ENCODE data around the gene DCDC2C. TPM values are rescaled to one million over a fixed set of nuclear protein-coding genes. Genes with fewer than 3 reads are reported as not detected.

Gene DCDC2C
- total RNA-seq, 1 experiment from 2014 or later: not detected

DNA sequence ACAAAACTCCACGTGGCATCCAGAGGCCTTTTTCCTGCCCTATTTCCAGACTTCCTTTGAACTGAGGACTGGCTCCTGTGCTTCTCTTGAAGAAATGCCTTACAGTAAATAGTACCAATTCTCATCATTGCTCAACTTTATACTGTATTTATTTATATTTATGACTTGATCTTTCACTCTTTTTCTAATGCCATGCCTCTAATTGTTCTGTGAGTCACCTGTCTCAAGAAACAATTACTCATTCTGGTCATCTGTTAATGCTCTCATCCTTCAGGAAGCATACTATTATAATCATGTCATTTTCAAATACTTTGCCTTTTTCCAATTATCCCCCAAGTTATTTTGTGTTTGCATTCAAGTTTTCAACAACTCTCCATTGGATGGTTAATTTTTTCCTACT, 85.9 kb downstream of the DCDC2C start:
- no peak overlapping the region for H3K27ac Mint-ChIP-seq
- H3K27me3 Mint-ChIP-seq (ENCODE audit: low read depth): peaks cover 17% of the 10 kb centered on the region
- ATAC-seq: no peak
- TF ChIP-seq, protein P1, sequence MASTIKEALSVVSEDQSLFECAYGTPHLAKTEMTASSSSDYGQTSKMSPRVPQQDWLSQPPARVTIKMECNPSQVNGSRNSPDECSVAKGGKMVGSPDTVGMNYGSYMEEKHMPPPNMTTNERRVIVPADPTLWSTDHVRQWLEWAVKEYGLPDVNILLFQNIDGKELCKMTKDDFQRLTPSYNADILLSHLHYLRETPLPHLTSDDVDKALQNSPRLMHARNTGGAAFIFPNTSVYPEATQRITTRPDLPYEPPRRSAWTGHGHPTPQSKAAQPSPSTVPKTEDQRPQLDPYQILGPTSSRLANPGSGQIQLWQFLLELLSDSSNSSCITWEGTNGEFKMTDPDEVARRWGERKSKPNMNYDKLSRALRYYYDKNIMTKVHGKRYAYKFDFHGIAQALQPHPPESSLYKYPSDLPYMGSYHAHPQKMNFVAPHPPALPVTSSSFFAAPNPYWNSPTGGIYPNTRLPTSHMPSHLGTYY (CRISPR knock-in tag; IDR thresholded peaks at IDR 0.05): no peak
- TF ChIP-seq ZNF317 (CRISPR knock-in tag; IDR thresholded peaks at IDR 0.05; ENCODE audit: borderline replicate concordance, low read depth) (no peak), OVOL2 (CRISPR knock-in tag; IDR thresholded peaks at IDR 0.05; ENCODE audit: borderline replicate concordance) (no peak), MYBL2 (CRISPR knock-in tag; IDR thresholded peaks at IDR 0.05) (no peak), ZNF138 (CRISPR knock-in tag; conservative IDR thresholded peaks at IDR 0.05) (no peak), ZNF263 (CRISPR knock-in tag; IDR thresholded peaks at IDR 0.05; ENCODE audit: low read depth) (no peak), GRHL2 (CRISPR knock-in tag; IDR thresholded peaks at IDR 0.05; ENCODE audit: insufficient replicate concordance, severe bottlenecking) (no peak), TEAD4 (CRISPR knock-in tag; IDR thresholded peaks at IDR 0.05) (no peak), ZNF396 (CRISPR knock-in tag; IDR thresholded peaks at IDR 0.05; ENCODE audit: borderline replicate concordance) (no peak), TEAD1 (CRISPR knock-in tag; IDR thresholded peaks at IDR 0.05) (no peak)
- TF ChIP-seq, protein P2, sequence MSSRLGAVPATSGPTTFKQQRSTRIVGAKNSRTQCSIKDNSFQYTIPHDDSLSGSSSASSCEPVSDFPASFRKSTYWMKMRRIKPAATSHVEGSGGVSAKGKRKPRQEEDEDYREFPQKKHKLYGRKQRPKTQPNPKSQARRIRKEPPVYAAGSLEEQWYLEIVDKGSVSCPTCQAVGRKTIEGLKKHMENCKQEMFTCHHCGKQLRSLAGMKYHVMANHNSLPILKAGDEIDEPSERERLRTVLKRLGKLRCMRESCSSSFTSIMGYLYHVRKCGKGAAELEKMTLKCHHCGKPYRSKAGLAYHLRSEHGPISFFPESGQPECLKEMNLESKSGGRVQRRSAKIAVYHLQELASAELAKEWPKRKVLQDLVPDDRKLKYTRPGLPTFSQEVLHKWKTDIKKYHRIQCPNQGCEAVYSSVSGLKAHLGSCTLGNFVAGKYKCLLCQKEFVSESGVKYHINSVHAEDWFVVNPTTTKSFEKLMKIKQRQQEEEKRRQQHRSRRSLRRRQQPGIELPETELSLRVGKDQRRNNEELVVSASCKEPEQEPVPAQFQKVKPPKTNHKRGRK (CRISPR knock-in tag; IDR thresholded peaks at IDR 0.05; ENCODE audit: borderline replicate concordance): no peak
- TF ChIP-seq, protein P3, sequence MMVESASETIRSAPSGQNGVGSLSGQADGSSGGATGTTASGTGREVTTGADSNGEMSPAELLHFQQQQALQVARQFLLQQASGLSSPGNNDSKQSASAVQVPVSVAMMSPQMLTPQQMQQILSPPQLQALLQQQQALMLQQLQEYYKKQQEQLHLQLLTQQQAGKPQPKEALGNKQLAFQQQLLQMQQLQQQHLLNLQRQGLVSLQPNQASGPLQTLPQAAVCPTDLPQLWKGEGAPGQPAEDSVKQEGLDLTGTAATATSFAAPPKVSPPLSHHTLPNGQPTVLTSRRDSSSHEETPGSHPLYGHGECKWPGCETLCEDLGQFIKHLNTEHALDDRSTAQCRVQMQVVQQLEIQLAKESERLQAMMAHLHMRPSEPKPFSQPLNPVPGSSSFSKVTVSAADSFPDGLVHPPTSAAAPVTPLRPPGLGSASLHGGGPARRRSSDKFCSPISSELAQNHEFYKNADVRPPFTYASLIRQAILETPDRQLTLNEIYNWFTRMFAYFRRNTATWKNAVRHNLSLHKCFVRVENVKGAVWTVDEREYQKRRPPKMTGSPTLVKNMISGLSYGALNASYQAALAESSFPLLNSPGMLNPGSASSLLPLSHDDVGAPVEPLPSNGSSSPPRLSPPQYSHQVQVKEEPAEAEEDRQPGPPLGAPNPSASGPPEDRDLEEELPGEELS (CRISPR knock-in tag; IDR thresholded peaks at IDR 0.05): no peak
- TF ChIP-seq, protein P4, sequence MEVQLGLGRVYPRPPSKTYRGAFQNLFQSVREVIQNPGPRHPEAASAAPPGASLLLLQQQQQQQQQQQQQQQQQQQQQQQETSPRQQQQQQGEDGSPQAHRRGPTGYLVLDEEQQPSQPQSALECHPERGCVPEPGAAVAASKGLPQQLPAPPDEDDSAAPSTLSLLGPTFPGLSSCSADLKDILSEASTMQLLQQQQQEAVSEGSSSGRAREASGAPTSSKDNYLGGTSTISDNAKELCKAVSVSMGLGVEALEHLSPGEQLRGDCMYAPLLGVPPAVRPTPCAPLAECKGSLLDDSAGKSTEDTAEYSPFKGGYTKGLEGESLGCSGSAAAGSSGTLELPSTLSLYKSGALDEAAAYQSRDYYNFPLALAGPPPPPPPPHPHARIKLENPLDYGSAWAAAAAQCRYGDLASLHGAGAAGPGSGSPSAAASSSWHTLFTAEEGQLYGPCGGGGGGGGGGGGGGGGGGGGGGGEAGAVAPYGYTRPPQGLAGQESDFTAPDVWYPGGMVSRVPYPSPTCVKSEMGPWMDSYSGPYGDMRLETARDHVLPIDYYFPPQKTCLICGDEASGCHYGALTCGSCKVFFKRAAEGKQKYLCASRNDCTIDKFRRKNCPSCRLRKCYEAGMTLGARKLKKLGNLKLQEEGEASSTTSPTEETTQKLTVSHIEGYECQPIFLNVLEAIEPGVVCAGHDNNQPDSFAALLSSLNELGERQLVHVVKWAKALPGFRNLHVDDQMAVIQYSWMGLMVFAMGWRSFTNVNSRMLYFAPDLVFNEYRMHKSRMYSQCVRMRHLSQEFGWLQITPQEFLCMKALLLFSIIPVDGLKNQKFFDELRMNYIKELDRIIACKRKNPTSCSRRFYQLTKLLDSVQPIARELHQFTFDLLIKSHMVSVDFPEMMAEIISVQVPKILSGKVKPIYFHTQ (CRISPR knock-in tag; IDR thresholded peaks at IDR 0.05): no peak
- TF ChIP-seq, protein P5, sequence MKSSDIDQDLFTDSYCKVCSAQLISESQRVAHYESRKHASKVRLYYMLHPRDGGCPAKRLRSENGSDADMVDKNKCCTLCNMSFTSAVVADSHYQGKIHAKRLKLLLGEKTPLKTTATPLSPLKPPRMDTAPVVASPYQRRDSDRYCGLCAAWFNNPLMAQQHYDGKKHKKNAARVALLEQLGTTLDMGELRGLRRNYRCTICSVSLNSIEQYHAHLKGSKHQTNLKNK (CRISPR knock-in tag; IDR thresholded peaks at IDR 0.05): no peak
- TF ChIP-seq, protein P6, sequence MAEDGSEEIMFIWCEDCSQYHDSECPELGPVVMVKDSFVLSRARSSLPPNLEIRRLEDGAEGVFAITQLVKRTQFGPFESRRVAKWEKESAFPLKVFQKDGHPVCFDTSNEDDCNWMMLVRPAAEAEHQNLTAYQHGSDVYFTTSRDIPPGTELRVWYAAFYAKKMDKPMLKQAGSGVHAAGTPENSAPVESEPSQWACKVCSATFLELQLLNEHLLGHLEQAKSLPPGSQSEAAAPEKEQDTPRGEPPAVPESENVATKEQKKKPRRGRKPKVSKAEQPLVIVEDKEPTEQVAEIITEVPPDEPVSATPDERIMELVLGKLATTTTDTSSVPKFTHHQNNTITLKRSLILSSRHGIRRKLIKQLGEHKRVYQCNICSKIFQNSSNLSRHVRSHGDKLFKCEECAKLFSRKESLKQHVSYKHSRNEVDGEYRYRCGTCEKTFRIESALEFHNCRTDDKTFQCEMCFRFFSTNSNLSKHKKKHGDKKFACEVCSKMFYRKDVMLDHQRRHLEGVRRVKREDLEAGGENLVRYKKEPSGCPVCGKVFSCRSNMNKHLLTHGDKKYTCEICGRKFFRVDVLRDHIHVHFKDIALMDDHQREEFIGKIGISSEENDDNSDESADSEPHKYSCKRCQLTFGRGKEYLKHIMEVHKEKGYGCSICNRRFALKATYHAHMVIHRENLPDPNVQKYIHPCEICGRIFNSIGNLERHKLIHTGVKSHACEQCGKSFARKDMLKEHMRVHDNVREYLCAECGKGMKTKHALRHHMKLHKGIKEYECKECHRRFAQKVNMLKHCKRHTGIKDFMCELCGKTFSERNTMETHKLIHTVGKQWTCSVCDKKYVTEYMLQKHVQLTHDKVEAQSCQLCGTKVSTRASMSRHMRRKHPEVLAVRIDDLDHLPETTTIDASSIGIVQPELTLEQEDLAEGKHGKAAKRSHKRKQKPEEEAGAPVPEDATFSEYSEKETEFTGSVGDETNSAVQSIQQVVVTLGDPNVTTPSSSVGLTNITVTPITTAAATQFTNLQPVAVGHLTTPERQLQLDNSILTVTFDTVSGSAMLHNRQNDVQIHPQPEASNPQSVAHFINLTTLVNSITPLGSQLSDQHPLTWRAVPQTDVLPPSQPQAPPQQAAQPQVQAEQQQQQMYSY (CRISPR knock-in tag; IDR thresholded peaks at IDR 0.05): no peak
- TF ChIP-seq, protein P7, sequence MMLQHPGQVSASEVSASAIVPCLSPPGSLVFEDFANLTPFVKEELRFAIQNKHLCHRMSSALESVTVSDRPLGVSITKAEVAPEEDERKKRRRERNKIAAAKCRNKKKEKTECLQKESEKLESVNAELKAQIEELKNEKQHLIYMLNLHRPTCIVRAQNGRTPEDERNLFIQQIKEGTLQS (CRISPR knock-in tag; conservative IDR thresholded peaks at IDR 0.05): no peak
- H3K4me3 Mint-ChIP-seq: no peak overlapping the region
- H3K36me3 Mint-ChIP-seq: peaks cover 49% of the 10 kb centered on the region
- ChIA-PET POLR2A (no interaction called here), CTCF (no interaction called here)
- no peak for DNase-seq (ENCODE audit: low spot score)
- peaks cover 76% of the 10 kb centered on the region for H3K9me3 Mint-ChIP-seq
- H3K4me1 Mint-ChIP-seq: no peaks in the 10 kb centered on the region

All from WTC11 (cell line).